ENCODE measurements around the gene RSBN1L.
"Not testable (repeated sequence)": the region's sequence is repeated elsewhere in the genome, so short reads cannot be mapped to it uniquely, and the experiment has no call there.

Gene RSBN1L

GRCh38 chr7:77696057-77696642 lies at the start of gene RSBN1L:
RSBN1L (plus strand) TSS chr7:77696459; CDS start chr7:77696470, 11 bp downstream.
- DNase-seq (ENCODE audit: low read depth): peak; percentile 96

- no peak for DNase-seq (ENCODE audit: low read depth)
These were observed 47.4 kb upstream of the RSBN1L start for GRCh38 chr7:77648742-77649338.

- DNase-seq (ENCODE audit: low read depth): peak; percentile 76
These were observed 46.4 kb upstream of the RSBN1L start for GRCh38 chr7:77649716-77650349.

DNA sequence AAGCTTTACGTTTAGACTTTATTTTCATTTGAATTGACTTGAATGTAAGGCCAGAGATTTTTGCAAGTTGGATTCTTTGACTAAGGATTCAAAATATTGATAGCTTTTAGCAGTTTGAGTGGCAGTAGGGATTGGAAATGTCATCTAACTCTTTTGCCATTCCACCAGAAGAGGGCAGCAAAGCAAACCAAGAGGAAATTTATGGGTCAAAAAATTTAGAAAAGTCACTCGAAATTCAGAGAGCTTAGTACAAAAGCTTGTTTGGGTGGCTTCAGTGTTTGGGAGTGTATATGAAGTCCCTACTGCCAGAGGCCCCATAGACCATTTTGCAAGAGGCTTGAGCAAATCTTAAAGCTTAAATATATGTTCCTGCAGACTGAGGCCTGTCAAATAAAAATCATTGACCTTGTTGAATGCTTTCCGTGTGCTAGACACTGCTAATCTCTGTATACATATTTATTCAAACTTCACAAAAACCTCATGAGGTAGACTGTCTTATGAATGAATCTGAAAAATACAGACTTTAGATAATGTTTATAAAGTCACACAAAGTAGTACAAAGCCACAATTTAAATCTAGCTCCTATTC lies 44.6 kb upstream of the RSBN1L start:
- DNase-seq (ENCODE audit: low read depth): peak; percentile 28

GRCh38 chr7:77652826-77653225 lies 43.4 kb upstream of the RSBN1L start:
- DNase-seq (ENCODE audit: low read depth): not testable (repeated sequence)

GRCh38 chr7:77653572-77653971 lies 42.7 kb upstream of the RSBN1L start:
- no peak for DNase-seq (ENCODE audit: low read depth)

- DNase-seq (ENCODE audit: low read depth): no peak
These were observed 40.9 kb upstream of the RSBN1L start for GRCh38 chr7:77655356-77655755.

DNA sequence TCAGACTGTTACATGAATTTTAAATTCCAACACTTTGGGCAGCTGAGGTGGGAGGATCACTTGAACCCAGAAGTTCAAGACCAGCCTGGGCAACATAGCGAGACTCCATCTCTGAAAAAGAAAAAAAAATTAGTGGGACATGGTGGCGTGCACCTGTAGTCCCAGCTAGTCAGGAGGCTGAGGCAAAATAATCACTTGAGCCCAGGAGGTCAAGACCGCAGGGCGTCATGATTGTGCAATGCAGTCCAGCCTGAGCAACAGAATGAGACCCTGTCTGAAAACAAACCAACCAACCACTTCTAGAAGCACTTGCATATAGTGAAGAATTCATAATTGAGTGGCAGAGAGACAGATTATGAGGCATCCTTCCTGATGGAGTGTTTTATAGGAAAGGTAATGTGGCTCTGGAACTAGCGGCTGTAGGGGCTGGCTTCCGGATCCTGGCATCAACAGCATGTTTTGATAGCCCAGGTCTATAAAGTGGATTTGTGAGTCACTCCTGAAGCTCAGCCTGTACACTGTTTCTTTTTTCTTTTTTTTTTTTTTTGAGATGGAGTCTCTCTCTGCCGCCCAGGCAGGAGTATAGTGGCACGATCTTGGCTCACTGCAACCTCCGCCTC lies 40.3 kb upstream of the RSBN1L start:
- DNase-seq (ENCODE audit: low read depth): peak; percentile 45

GRCh38 chr7:77657427-77658224 lies 38.6 kb upstream of the RSBN1L start:
- peak; percentile 55 for DNase-seq (ENCODE audit: low read depth)

DNA sequence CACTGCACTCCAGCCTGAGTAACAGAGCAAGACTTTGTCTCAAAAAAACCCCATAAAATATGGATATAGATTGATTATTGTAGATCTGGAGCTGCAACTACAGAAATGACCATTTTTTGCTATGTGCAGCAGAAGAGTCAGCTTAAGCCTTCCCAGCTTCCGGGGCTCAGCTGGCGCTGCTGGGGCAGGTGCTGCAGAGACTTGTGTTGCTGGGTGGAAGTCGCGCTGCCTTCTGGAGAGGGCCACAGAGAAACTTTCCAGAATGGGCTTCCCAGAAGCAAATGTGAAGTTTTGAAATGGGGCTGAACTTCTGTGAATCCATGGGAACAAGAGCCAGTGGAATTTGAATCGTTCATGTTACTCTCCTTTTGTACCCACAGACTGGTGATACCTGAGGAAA lies 37.3 kb upstream of the RSBN1L start:
- no peak for DNase-seq (ENCODE audit: low read depth)

GRCh38 chr7:77661816-77662215 lies 34.4 kb upstream of the RSBN1L start:
- peak; percentile 33 for DNase-seq (ENCODE audit: low read depth)

GRCh38 chr7:77662869-77663268 lies 33.4 kb upstream of the RSBN1L start:
- DNase-seq (ENCODE audit: low read depth): no peak

- DNase-seq (ENCODE audit: low read depth): no peak
These were observed 31.5 kb upstream of the RSBN1L start for GRCh38 chr7:77664715-77665114.

DNA sequence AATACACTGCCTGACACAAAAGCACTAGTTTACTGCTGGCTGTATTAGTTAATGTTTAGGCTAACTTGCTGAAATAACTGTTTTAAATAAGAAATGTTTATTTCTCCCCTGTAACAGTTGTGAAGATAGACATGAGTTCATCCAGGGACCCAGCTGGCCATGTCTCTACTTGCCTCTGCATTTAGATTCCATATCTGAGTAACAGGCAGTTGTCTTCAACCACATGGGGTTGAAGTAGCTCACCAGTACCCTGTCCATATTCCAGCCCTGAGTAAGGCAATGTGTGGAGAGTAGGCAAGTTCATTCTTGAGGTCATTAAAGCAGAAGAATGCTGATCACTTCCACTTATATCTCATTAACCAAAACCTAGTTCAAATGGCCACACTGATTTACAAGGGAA lies 31.1 kb upstream of the RSBN1L start:
- no peak for DNase-seq (ENCODE audit: low read depth)

GRCh38 chr7:77667459-77668086 lies 28.7 kb upstream of the RSBN1L start:
- DNase-seq (ENCODE audit: low read depth): no peak

- DNase-seq (ENCODE audit: low read depth): peak; percentile 79
These were observed 21.4 kb upstream of the RSBN1L start for GRCh38 chr7:77674878-77675277.

DNA sequence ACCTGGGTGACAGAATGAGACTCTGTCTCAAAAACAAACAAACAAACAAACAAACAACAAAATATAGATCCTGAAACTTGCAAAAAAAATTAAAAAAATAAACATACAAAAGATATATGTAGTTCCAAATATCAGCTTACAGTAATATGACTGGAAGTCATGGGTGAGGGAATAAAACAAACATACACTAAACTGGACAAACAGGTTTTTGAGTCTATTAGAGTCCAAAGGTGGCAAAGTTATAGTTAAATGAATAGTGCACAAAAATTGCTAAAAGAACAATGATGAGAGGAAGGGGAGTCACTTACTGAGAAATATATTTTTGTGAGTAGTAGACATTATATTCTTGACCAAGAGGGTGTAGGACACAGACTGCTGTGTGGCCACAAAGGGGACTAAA lies 16.7 kb upstream of the RSBN1L start:
- DNase-seq (ENCODE audit: low read depth): no peak

DNA sequence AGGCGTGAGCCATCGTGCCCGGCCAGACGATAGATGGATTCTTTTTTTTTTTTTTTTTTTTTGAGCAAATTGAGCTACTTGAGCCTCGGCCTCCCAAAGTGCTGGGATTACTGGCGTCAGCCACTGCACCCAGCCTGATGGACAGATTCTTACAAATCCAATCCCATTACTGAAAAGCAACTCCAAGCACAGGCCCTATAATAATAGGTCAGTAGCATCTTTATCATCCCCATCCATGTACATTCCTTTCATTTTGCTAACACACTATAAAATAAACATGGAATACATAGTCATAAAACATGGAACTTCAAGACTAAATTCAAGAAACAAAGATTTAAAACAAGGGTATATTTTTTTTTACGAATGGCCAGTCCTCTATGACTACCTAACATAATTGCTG lies 16.0 kb upstream of the RSBN1L start:
- DNase-seq (ENCODE audit: low read depth): no peak

- DNase-seq (ENCODE audit: low read depth): peak; percentile 98
These were observed 12.2 kb upstream of the RSBN1L start for GRCh38 chr7:77684030-77684429.

- DNase-seq (ENCODE audit: low read depth): peak; percentile 80
These were observed 11.0 kb upstream of the RSBN1L start for GRCh38 chr7:77685233-77685632.

- DNase-seq (ENCODE audit: low read depth): peak; percentile 92
These were observed 9.0 kb upstream of the RSBN1L start for GRCh38 chr7:77687100-77687746.
